GM12891 (cell line): Measurements from ENCODE around the gene PCSK5.

Experiments used
- POLR2A ChIP-seq: IDR thresholded peaks from 2 replicates; pipeline ENCODE4 v1.6.1; 2011; ENCODE audit warnings: low read depth, low read length, control low read depth
- POLR2AphosphoS5 ChIP-seq: IDR thresholded peaks from 2 replicates; pipeline ENCODE4 v1.6.1; 2011; ENCODE audit warnings: low read depth, low read length, control low read depth
- TAF1 ChIP-seq: IDR thresholded peaks from 2 replicates; pipeline ENCODE4 v1.6.1; 2011; ENCODE audit warnings: low read depth, low read length, control low read depth

DNA sequence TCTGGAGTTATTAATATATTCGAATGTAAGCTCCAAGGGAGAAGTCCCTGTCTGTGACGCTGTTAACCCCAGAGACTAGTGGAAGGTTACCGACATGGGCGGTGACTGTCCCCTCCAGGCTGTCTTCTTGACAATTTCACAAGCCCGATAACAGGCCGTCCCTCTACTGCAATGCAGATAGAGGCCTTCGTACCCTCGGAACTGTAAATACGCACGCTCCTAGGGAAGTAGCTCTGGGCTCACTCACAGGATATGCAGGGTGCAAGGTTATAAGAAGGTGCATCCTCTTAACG, 504.4 kb downstream of the PCSK5 start:
- no peak for TF ChIP-seq TAF1
- no peak for TF ChIP-seq POLR2A
- no peak for TF ChIP-seq POLR2AphosphoS5
